HepG2 (cell line): ENCODE data around the gene AHR. TPM values are rescaled to one million over a fixed set of nuclear protein-coding genes. Genes with fewer than 3 reads are reported as not detected.

Experiments used
- HOXA7 ChIP-seq: sonication (generic); formaldehyde crosslinking; IDR thresholded peaks from 2 replicates; pipeline ENCODE4 v1.8.1; 2022; ENCODE audit warnings: mild to moderate bottlenecking, missing genetic modification reagents, moderate library complexity
- MIXL1 ChIP-seq: IDR thresholded peaks from 2 replicates; pipeline ENCODE4 v1.6.1; 2016
- NCOA2 ChIP-seq: sonication (generic); formaldehyde crosslinking; IDR thresholded peaks from 2 replicates; pipeline ENCODE4 v1.8.0; 2022; ENCODE audit warnings: inconsistent platforms
- NFYB ChIP-seq: sonication (generic); formaldehyde crosslinking; IDR thresholded peaks from 2 replicates; pipeline ENCODE4 v1.4.0; 2020; ENCODE audit warnings: missing genetic modification reagents
- RXRA ChIP-seq: sonication (generic); formaldehyde crosslinking; IDR thresholded peaks from 2 replicates; pipeline ENCODE4 v1.5.1; 2020; ENCODE audit warnings: missing genetic modification reagents
- SRF ChIP-seq: IDR thresholded peaks from 2 replicates; pipeline ENCODE4 v1.6.1; 2011; ENCODE audit warnings: mild to moderate bottlenecking, low read depth, low read length, moderate library complexity
- STAG1 ChIP-seq: sonication (generic); formaldehyde crosslinking; IDR thresholded peaks from 2 replicates; pipeline ENCODE4 v1.4.0; 2020; ENCODE audit warnings: missing genetic modification reagents
- ZSCAN12 ChIP-seq: sonication (generic); formaldehyde crosslinking; IDR thresholded peaks from 2 replicates; pipeline ENCODE4 v1.9.0; 2021; ENCODE audit warnings: mild to moderate bottlenecking, missing genetic modification reagents
- ZSCAN25 ChIP-seq: sonication (generic); formaldehyde crosslinking; IDR thresholded peaks from 2 replicates; pipeline ENCODE4 v1.8.0; 2022; ENCODE audit warnings: mild to moderate bottlenecking, missing genetic modification reagents
- polyA plus RNA-seq, 8 experiments: library from polyadenylated mRNA; depleted of rRNA in 3 of 8; stranded (reverse) in 7 of 8; unstranded in 1 of 8; fragments of >200 nt; fragmentation: Illumina TruSeq in 4 of 8; extraction: Trizol in 4 of 8; gene quantifications; 2 replicates each; pipeline versions ENCODE4 v1.2.1 to v1.2.3, GENCODE V29; 2011 to 2016; ENCODE audit warnings: low read depth in 4 of 8, missing spikeins in 1 of 8, mixed read lengths in 1 of 8; ENCODE audit not compliant: insufficient read depth in 1 of 8
- total RNA-seq, 5 experiments: library from RNA; depleted of rRNA; stranded (reverse); fragments of >200 nt; fragmentation: Illumina TruSeq; extraction: Trizol; gene quantifications; 2 replicates each; pipeline ENCODE4 v1.2.3, GENCODE V29; 2016; ENCODE audit warnings: low read depth in 1 of 5
- TF ChIP-seq, protein P1 (sequence below), 2 experiments: sonication (generic) in 1 of 2; formaldehyde crosslinking in 1 of 2; IDR thresholded peaks; 2 replicates each; pipeline versions ENCODE4 v1.6.1 to v1.9.0; 2014 to 2022; ENCODE audit warnings: antibody characterized with exemption in 1 of 2, borderline replicate concordance in 1 of 2, inconsistent platforms in 1 of 2, low read depth in 1 of 2, missing genetic modification reagents in 1 of 2
- TF ChIP-seq, protein P2 (sequence below): sonication (generic); formaldehyde crosslinking; IDR thresholded peaks from 2 replicates; pipeline ENCODE4 v1.8.1; 2023; ENCODE audit warnings: missing genetic modification reagents, mild to moderate bottlenecking, borderline replicate concordance
- TF ChIP-seq, protein P3 (sequence below): sonication (generic); formaldehyde crosslinking; IDR thresholded peaks from 2 replicates; pipeline ENCODE4 v1.8.0; 2023; ENCODE audit warnings: mild to moderate bottlenecking, missing genetic modification reagents
- TF ChIP-seq, protein P4 (sequence below): sonication (generic); formaldehyde crosslinking; IDR thresholded peaks from 2 replicates; pipeline ENCODE4 v1.4.0; 2020; ENCODE audit warnings: low read depth, mild to moderate bottlenecking, missing genetic modification reagents
- TF ChIP-seq, protein P5 (sequence below): sonication (generic); formaldehyde crosslinking; IDR thresholded peaks from 2 replicates; pipeline ENCODE4 v1.5.0; 2020; ENCODE audit warnings: missing genetic modification reagents
- TF ChIP-seq, protein P6 (sequence below): IDR thresholded peaks from 2 replicates; pipeline ENCODE4 v1.6.1; 2016; ENCODE audit warnings: missing compliant biosample characterization, missing genetic modification reagents, borderline replicate concordance
- TF ChIP-seq, protein P7 (sequence below): sonication (generic); formaldehyde crosslinking; IDR thresholded peaks from 2 replicates; pipeline ENCODE4 v1.5.0; 2020; ENCODE audit warnings: mild to moderate bottlenecking, missing genetic modification reagents, borderline replicate concordance

AHR gene
- total and polyA plus RNA-seq, 2 of the 13 experiments (the other 11 are each of a cell fraction or from before 2014, with no cell fraction given): 9.0 to 31.3 TPM

DNA sequence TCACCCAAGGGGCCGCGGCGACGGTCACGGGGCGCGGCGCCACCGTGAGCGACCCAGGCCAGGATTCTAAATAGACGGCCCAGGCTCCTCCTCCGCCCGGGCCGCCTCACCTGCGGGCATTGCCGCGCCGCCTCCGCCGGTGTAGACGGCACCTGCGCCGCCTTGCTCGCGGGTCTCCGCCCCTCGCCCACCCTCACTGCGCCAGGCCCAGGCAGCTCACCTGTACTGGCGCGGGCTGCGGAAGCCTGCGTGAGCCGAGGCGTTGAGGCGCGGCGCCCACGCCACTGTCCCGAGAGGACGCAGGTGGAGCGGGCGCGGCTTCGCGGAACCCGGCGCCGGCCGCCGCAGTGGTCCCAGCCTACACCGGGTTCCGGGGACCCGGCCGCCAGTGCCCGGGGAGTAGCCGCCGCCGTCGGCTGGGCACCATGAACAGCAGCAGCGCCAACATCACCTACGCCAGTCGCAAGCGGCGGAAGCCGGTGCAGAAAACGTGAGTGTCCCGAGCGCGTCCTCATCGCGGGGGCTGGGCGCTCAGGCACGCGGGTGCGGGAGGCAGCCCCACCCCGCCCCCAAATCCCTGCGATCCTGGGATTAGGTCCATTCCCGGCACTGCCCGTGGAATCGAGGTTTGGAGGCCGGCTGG lies 509 bp downstream of the AHR start (continued):
- TF ChIP-seq, protein P1, sequence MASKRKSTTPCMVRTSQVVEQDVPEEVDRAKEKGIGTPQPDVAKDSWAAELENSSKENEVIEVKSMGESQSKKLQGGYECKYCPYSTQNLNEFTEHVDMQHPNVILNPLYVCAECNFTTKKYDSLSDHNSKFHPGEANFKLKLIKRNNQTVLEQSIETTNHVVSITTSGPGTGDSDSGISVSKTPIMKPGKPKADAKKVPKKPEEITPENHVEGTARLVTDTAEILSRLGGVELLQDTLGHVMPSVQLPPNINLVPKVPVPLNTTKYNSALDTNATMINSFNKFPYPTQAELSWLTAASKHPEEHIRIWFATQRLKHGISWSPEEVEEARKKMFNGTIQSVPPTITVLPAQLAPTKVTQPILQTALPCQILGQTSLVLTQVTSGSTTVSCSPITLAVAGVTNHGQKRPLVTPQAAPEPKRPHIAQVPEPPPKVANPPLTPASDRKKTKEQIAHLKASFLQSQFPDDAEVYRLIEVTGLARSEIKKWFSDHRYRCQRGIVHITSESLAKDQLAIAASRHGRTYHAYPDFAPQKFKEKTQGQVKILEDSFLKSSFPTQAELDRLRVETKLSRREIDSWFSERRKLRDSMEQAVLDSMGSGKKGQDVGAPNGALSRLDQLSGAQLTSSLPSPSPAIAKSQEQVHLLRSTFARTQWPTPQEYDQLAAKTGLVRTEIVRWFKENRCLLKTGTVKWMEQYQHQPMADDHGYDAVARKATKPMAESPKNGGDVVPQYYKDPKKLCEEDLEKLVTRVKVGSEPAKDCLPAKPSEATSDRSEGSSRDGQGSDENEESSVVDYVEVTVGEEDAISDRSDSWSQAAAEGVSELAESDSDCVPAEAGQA (IDR thresholded peaks at IDR 0.05; ENCODE audit: low read depth): no peak
- TF ChIP-seq, protein P1 (CRISPR knock-in tag; IDR thresholded peaks at IDR 0.05; ENCODE audit: borderline replicate concordance): 0 out of 2 replicates have a peak, but pooled peaks have one; percentile 37
- TF ChIP-seq, protein P2, sequence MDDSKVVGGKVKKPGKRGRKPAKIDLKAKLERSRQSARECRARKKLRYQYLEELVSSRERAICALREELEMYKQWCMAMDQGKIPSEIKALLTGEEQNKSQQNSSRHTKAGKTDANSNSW (CRISPR knock-in tag): no peak
- TF ChIP-seq, protein P3, sequence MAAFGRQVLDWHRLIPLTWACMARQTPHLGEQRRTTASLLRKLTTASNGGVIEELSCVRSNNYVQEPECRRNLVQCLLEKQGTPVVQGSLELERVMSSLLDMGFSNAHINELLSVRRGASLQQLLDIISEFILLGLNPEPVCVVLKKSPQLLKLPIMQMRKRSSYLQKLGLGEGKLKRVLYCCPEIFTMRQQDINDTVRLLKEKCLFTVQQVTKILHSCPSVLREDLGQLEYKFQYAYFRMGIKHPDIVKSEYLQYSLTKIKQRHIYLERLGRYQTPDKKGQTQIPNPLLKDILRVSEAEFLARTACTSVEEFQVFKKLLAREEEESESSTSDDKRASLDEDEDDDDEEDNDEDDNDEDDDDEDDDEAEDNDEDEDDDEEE: no peak
- no peak for TF ChIP-seq SRF
- TF ChIP-seq, protein P4, sequence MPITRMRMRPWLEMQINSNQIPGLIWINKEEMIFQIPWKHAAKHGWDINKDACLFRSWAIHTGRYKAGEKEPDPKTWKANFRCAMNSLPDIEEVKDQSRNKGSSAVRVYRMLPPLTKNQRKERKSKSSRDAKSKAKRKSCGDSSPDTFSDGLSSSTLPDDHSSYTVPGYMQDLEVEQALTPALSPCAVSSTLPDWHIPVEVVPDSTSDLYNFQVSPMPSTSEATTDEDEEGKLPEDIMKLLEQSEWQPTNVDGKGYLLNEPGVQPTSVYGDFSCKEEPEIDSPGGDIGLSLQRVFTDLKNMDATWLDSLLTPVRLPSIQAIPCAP (CRISPR knock-in tag): no peak
- TF ChIP-seq, protein P5, sequence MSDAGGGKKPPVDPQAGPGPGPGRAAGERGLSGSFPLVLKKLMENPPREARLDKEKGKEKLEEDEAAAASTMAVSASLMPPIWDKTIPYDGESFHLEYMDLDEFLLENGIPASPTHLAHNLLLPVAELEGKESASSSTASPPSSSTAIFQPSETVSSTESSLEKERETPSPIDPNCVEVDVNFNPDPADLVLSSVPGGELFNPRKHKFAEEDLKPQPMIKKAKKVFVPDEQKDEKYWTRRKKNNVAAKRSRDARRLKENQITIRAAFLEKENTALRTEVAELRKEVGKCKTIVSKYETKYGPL (CRISPR knock-in tag): no peak
- TF ChIP-seq MIXL1 (CRISPR knock-in tag): no peak
- no peak; the same call in 1 of the 2 replicates for TF ChIP-seq RXRA
- TF ChIP-seq NCOA2 (CRISPR knock-in tag): no peak
- TF ChIP-seq ZSCAN12 (CRISPR knock-in tag): no peak
- TF ChIP-seq HOXA7 (CRISPR knock-in tag): no peak
- TF ChIP-seq, protein P6, sequence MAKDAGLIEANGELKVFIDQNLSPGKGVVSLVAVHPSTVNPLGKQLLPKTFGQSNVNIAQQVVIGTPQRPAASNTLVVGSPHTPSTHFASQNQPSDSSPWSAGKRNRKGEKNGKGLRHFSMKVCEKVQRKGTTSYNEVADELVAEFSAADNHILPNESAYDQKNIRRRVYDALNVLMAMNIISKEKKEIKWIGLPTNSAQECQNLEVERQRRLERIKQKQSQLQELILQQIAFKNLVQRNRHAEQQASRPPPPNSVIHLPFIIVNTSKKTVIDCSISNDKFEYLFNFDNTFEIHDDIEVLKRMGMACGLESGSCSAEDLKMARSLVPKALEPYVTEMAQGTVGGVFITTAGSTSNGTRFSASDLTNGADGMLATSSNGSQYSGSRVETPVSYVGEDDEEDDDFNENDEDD: no peak
- no peak for TF ChIP-seq NFYB (CRISPR knock-in tag)
- TF ChIP-seq, protein P7, sequence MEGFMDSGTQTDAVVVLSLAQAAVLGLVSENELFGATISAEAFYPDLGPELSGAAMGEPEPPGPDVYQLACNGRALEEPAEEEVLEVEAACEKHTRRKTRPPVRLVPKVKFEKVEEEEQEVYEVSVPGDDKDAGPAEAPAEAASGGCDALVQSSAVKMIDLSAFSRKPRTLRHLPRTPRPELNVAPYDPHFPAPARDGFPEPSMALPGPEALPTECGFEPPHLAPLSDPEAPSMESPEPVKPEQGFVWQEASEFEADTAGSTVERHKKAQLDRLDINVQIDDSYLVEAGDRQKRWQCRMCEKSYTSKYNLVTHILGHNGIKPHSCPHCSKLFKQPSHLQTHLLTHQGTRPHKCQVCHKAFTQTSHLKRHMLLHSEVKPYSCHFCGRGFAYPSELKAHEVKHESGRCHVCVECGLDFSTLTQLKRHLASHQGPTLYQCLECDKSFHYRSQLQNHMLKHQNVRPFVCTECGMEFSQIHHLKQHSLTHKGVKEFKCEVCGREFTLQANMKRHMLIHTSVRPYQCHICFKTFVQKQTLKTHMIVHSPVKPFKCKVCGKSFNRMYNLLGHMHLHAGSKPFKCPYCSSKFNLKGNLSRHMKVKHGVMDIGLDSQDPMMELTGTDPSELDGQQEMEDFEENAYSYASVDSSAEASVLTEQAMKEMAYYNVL (CRISPR knock-in tag): no peak
- TF ChIP-seq ZSCAN25 (CRISPR knock-in tag): no peak
- TF ChIP-seq STAG1: no peak
